ENCODE data around the gene MRPL48.

DNA sequence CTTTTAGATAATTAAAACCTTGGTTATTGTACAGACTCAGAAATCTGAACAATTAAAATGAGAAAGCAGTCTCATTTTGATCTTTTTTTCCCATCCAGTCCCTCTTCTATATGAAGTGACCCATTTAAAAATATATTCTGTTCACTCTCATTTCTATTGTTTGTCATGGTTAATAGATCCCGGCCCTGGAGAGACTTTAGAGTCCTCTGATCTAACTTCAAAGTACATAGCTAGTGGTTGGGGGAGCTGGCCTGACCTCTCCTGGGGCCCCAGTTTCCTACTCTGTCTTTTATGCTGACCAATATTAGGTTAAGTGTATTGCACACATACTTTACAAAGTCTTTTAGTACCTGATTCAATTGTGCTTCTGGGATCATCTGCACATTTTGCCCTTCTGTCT is 13.5 kb downstream of the MRPL48 start:
- TF ChIP-seq CTCF (IDR thresholded peaks at IDR 0.05) (no peak), ZFX (IDR thresholded peaks at IDR 0.05; ENCODE audit: borderline replicate concordance) (no peak)

Measured in 22Rv1 (cell line).